T1000 (cell line): ENCODE data around the gene TAAR1.
"Not testable (repeated sequence)": the region's sequence is repeated elsewhere in the genome, so short reads cannot be mapped to it uniquely, and the experiment has no call there.

Experiments
- DNase-seq: peaks from one replicate; lab custom pipeline; 2025; ENCODE audit warnings: mixed read lengths; lab: John Stamatoyannopoulos, UW

TAAR1 gene

GRCh38 chr6:132661906-132662305 is 2.9 kb upstream of the TAAR1 start:
- no peak for DNase-seq

- no peak for DNase-seq
These were observed 7.9 kb downstream of the TAAR1 start for GRCh38 chr6:132651062-132651461.

GRCh38 chr6:132650429-132650828 is 8.6 kb downstream of the TAAR1 start:
- no peak for DNase-seq

- no peak for DNase-seq
These were observed 10.2 kb downstream of the TAAR1 start for GRCh38 chr6:132648828-132649227.

GRCh38 chr6:132648356-132648755 is 10.6 kb downstream of the TAAR1 start:
- no peak for DNase-seq

- DNase-seq: no peak
These were observed 15.4 kb downstream of the TAAR1 start for GRCh38 chr6:132643547-132643946.

GRCh38 chr6:132637135-132637534 is 21.8 kb downstream of the TAAR1 start:
- DNase-seq: not testable (repeated sequence)

GRCh38 chr6:132635906-132636305 is 23.1 kb downstream of the TAAR1 start:
- DNase-seq: not testable (repeated sequence)

- not testable (repeated sequence) for DNase-seq
These were observed 23.7 kb downstream of the TAAR1 start for GRCh38 chr6:132635288-132635687.

GRCh38 chr6:132634796-132635195 is 24.2 kb downstream of the TAAR1 start:
- DNase-seq: no peak

GRCh38 chr6:132633362-132633761 is 25.6 kb downstream of the TAAR1 start:
- no peak for DNase-seq

- DNase-seq: no peak
These were observed 34.8 kb downstream of the TAAR1 start, which contains the start of gene TAAR2 for GRCh38 chr6:132624175-132624574. TSS of gene TAAR2 (minus strand) at chr6:132624275. CDS start at chr6:132624275, 0 bp downstream.

- DNase-seq: no peak
These were observed 35.7 kb downstream of the TAAR1 start for GRCh38 chr6:132623106-132623845.

GRCh38 chr6:132616677-132617076 is 42.3 kb downstream of the TAAR1 start:
- no peak for DNase-seq

GRCh38 chr6:132614554-132614953 is 44.4 kb downstream of the TAAR1 start:
- DNase-seq: no peak

GRCh38 chr6:132612449-132613108 is 46.4 kb downstream of the TAAR1 start:
- no peak for DNase-seq

GRCh38 chr6:132611616-132612015 is 47.4 kb downstream of the TAAR1 start:
- no peak for DNase-seq

GRCh38 chr6:132607544-132608233 is 51.3 kb downstream of the TAAR1 start:
- no peak for DNase-seq

GRCh38 chr6:132604635-132605152 is 54.3 kb downstream of the TAAR1 start:
- no peak for DNase-seq

- not testable (repeated sequence) for DNase-seq
These were observed 58.1 kb downstream of the TAAR1 start for GRCh38 chr6:132600900-132601299.

- DNase-seq: no peak
These were observed 60.5 kb downstream of the TAAR1 start for GRCh38 chr6:132598473-132598872.

GRCh38 chr6:132596201-132596600 is 62.8 kb downstream of the TAAR1 start:
- no peak for DNase-seq
